SK-N-MC (cell line): Measurements from ENCODE around the gene CST5.

ENCODE experiments used
- EZH2 ChIP-seq: fragments of 200-600 bp; sonication (generic); IDR thresholded peaks from one replicate; pipeline ENCODE4 v1.6.1; 2017; ENCODE audit warnings: antibody characterized with exemption
- POLR2AphosphoS5 ChIP-seq: IDR thresholded peaks from 2 replicates; pipeline ENCODE4 v1.6.1; 2012; ENCODE audit warnings: mild to moderate bottlenecking, low read depth, low read length, borderline replicate concordance

- TF ChIP-seq EZH2 (no peak), POLR2AphosphoS5 (no peak)
Measured at GRCh38 chr20:23832775-23833513, 46.6 kb downstream of the CST5 start.
